GM23248 (cell line): ENCODE measurements around the gene SDR42E1.
"Not testable (repeated sequence)": the region's sequence is repeated elsewhere in the genome, so short reads cannot be mapped to it uniquely, and the experiment has no call there.

Source experiments
- EZH2 ChIP-seq: fragments of 200-600 bp; sonication (generic); IDR thresholded peaks from 2 replicates; pipeline ENCODE4 v1.6.1; 2018; ENCODE audit warnings: antibody characterized with exemption, mild to moderate bottlenecking; ENCODE audit not compliant: insufficient read depth, poor library complexity, severe bottlenecking
- EZH2phosphoT487 ChIP-seq: fragments of 200-600 bp; sonication (generic); IDR thresholded peaks from 2 replicates; pipeline ENCODE4 v1.6.1; 2018; ENCODE audit warnings: antibody characterized with exemption, moderate library complexity, mild to moderate bottlenecking, low read depth; ENCODE audit not compliant: insufficient read depth

DNA sequence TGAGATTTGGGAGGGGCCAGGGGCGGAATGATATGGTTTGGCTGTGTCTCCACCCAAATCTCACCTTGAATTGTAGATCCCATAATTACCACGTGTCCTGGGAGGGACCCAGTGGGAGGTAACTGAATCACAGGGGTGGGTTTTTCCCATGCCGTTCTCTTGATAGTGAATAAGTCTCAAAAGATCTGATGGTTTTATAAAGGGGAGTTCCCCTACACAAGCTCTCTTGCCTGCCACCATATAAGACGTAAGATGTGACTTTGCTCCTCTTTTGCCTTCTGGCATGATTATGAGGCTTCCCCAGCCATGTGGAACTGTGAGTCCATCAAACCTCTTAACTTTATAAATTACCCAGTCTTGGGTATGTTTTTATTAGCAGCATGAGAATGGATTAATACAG lies 1.5 kb downstream of the SDR42E1 start:
- TF ChIP-seq EZH2, EZH2phosphoT487: not testable (repeated sequence)
